ENCODE measurements around the gene STARD4.

The STARD4 gene

DNA sequence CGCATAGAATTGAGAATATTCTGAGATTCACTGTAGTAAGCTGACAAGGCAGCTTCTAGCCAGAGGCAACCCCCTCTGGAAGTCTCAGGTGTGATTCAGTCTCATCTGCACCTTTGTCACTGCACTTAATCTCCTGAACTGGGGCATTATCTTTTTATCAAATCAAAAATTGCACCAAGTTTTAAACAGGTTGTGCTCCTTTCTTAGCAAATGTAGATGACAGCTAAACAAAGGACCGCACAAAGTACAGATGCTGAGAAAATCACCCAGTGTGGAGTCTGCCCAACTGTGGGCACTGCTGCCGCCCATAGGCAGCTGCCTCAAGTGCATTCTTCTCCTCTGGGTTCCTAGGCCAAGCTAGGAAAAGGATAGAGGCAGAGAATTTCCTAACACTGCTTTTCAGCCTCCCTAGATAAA lies 51.1 kb downstream of the STARD4 start:
- H3K4me1 ChIP-seq (ENCODE audit: insufficient read depth, poor library complexity, severe bottlenecking) = no peaks in the 10 kb centered on the region
- DNase-seq (ENCODE audit: low spot score) (no peak), ATAC-seq (ENCODE audit: low read depth) (peak; percentile 98)
- no peaks in the 10 kb centered on the region for H3K36me3 ChIP-seq (ENCODE audit: low read depth)
- H3K27ac ChIP-seq (ENCODE audit: poor library complexity, severe bottlenecking) = no peak overlapping the region
- no peaks in the 10 kb centered on the region for H3K9me3 ChIP-seq (ENCODE audit: severe bottlenecking)
- TF ChIP-seq, protein P1, sequence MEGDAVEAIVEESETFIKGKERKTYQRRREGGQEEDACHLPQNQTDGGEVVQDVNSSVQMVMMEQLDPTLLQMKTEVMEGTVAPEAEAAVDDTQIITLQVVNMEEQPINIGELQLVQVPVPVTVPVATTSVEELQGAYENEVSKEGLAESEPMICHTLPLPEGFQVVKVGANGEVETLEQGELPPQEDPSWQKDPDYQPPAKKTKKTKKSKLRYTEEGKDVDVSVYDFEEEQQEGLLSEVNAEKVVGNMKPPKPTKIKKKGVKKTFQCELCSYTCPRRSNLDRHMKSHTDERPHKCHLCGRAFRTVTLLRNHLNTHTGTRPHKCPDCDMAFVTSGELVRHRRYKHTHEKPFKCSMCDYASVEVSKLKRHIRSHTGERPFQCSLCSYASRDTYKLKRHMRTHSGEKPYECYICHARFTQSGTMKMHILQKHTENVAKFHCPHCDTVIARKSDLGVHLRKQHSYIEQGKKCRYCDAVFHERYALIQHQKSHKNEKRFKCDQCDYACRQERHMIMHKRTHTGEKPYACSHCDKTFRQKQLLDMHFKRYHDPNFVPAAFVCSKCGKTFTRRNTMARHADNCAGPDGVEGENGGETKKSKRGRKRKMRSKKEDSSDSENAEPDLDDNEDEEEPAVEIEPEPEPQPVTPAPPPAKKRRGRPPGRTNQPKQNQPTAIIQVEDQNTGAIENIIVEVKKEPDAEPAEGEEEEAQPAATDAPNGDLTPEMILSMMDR (IDR thresholded peaks at IDR 0.05; ENCODE audit: poor library complexity, severe bottlenecking) = peak; percentile 84
- H3K27me3 ChIP-seq (ENCODE audit: insufficient read depth, poor library complexity, severe bottlenecking) = no peaks in the 10 kb centered on the region
- no peak overlapping the region for H3K4me3 ChIP-seq (ENCODE audit: severe bottlenecking)

DNA sequence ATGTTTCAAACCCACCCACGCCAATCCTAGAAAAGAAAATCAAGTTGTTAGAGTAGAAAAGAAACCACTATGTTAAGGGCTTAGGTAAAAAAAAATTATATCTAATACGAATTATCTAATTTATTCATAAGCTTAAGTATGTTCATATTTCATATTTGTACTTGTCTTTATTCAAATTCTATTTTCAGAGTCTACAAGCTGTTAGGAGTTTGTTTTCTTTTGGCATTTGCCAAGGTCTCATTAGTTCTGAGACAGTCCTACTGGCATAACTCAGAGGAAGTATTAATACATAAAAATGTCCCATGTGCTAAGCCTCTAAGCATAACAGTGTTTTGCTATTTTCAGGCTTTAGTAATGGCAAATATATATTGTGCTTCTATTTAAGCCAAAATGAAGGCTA lies 57.6 kb downstream of the STARD4 start:
- H3K4me3 ChIP-seq (ENCODE audit: severe bottlenecking) = no peak overlapping the region
- TF ChIP-seq, protein P1 (IDR thresholded peaks at IDR 0.05; ENCODE audit: poor library complexity, severe bottlenecking) = no peak
- DNase-seq (ENCODE audit: low spot score) = no peak

DNA sequence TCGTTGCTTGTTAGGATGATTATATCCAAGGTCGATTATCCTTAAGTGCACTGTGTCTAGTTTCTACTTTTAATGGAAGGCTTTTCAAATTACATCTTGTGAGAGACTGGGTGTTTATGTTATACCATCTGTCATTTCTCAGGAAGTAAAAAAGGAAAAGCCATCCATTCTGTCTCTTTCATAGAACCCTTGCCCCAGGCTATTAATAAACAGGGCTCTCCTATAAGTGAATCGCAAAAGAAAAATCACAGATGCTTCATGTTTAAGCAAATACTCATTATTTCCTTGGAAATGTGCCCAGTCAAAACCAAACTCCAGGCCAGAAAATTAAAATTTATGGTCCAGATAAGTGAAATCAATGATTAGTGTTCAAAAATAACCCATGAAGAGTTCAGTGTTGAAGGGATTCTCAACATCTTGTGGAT lies 58.1 kb downstream of the STARD4 start:
- DNase-seq (ENCODE audit: low spot score) (no peak), ATAC-seq (ENCODE audit: low read depth) (peak; percentile 53)
- Histone ChIP-seq H3K27ac (ENCODE audit: poor library complexity, severe bottlenecking) (no peak overlapping the region), H3K9me3 (ENCODE audit: severe bottlenecking) (no peaks in the 10 kb centered on the region), H3K36me3 (ENCODE audit: low read depth) (no peaks in the 10 kb centered on the region), H3K27me3 (ENCODE audit: insufficient read depth, poor library complexity, severe bottlenecking) (no peaks in the 10 kb centered on the region), H3K4me1 (ENCODE audit: insufficient read depth, poor library complexity, severe bottlenecking) (peaks cover 9% of the 10 kb centered on the region), H3K4me3 (ENCODE audit: severe bottlenecking) (no peak overlapping the region)
- TF ChIP-seq, protein P1 (IDR thresholded peaks at IDR 0.05; ENCODE audit: poor library complexity, severe bottlenecking) = no peak

More for the DNA sequence above, 57.6 kb downstream of the STARD4 start:
- H3K4me1 ChIP-seq (ENCODE audit: insufficient read depth, poor library complexity, severe bottlenecking) = peaks cover 9% of the 10 kb centered on the region
- ATAC-seq (ENCODE audit: low read depth) = no peak
- H3K27me3 ChIP-seq (ENCODE audit: insufficient read depth, poor library complexity, severe bottlenecking) = no peaks in the 10 kb centered on the region
- no peak overlapping the region for H3K27ac ChIP-seq (ENCODE audit: poor library complexity, severe bottlenecking)
- no peaks in the 10 kb centered on the region for H3K36me3 ChIP-seq (ENCODE audit: low read depth)
- H3K9me3 ChIP-seq (ENCODE audit: severe bottlenecking) = no peaks in the 10 kb centered on the region

DNA sequence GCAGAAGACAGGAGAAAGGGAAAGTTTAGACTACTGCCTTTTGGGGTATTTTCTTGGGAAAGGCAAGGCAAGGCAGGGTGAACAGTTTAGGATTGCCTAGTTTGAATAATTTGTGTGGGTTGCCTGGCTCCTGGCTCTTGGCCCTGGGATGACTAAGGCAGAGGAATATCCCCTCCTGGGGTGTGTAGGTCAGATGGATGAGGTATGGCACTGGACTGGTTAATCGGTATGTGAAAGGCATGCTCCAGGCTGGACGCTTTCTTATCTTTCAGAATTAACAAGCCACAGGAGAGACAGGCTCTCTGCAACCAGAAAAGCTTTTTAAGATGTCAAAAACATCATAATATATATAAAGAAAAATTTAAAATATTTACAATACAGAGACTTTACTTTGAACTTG lies 58.6 kb downstream of the STARD4 start:
- DNase-seq (ENCODE audit: low spot score) = no peak
- Histone ChIP-seq H3K4me3 (ENCODE audit: severe bottlenecking) (no peak overlapping the region), H3K9me3 (ENCODE audit: severe bottlenecking) (no peaks in the 10 kb centered on the region), H3K36me3 (ENCODE audit: low read depth) (no peaks in the 10 kb centered on the region), H3K4me1 (ENCODE audit: insufficient read depth, poor library complexity, severe bottlenecking) (peaks cover 9% of the 10 kb centered on the region), H3K27ac (ENCODE audit: poor library complexity, severe bottlenecking) (no peak overlapping the region), H3K27me3 (ENCODE audit: insufficient read depth, poor library complexity, severe bottlenecking) (no peaks in the 10 kb centered on the region)
- TF ChIP-seq, protein P1 (IDR thresholded peaks at IDR 0.05; ENCODE audit: poor library complexity, severe bottlenecking) = no peak
- peak; percentile 75 for ATAC-seq (ENCODE audit: low read depth)

DNA sequence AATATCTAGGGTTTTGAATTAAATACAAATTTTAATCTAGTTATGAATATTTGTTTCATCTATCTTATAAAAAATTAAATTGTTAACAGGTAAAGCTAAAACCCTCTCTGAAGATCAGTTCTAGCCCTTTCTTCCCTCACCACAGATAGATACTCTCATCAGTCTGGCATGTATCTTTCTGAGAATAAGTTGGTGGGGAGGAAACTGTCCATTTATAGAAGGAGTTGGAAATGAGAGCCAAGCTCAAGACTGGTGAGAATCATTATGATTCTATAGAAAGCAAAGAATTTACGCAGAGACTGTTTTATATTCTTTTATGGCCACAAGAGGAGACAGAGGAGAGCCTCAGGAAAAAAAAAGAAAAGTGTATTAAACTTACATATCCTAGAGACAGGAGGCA lies 59.0 kb downstream of the STARD4 start:
- no peaks in the 10 kb centered on the region for H3K27me3 ChIP-seq (ENCODE audit: insufficient read depth, poor library complexity, severe bottlenecking)
- H3K27ac ChIP-seq (ENCODE audit: poor library complexity, severe bottlenecking) = no peak overlapping the region
- ATAC-seq (ENCODE audit: low read depth) (peak; percentile 52), DNase-seq (ENCODE audit: low spot score) (no peak)
- H3K36me3 ChIP-seq (ENCODE audit: low read depth) = no peaks in the 10 kb centered on the region
- TF ChIP-seq, protein P1 (IDR thresholded peaks at IDR 0.05; ENCODE audit: poor library complexity, severe bottlenecking) = no peak
- peaks cover 9% of the 10 kb centered on the region for H3K4me1 ChIP-seq (ENCODE audit: insufficient read depth, poor library complexity, severe bottlenecking)
- H3K4me3 ChIP-seq (ENCODE audit: severe bottlenecking) = no peak overlapping the region
- no peaks in the 10 kb centered on the region for H3K9me3 ChIP-seq (ENCODE audit: severe bottlenecking)

Measured in RWPE2 (cell line).